IPS-NIHi11 (cell line): ENCODE data around the gene SETD3.

Experiments used
- DNase-seq: peaks from one replicate; pipeline ENCODE4 v3.0.0; 2012; ENCODE audit warnings: mixed read lengths, low spot score

SETD3 gene

DNA sequence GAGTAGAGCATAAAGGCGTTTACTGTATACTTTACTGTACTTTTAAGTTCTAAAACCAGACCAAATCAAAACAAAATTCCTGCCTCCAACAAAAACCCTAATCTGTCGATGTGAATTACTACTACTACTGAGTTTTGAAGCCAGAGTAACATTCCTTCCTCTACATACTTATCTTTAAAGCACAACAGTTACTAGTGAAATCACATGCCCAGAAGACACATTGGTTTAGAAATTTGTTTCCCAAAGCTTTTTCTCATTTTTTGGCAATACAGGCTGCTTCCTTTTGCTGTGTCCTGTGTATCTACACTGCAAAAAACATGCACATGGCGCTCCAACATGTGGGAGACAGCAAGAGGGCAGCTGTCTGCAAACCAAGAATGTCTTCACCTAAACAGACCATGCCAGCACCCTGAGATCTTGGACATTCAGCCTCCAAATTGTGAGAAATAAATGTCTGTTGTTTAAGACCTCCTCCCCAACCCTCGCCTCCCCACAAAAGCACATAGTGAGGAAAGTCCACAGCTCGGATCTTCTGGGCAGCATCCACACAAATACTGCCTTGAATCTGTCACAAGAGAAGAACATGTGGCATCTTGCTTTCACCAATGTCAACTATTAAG lies 21.1 kb downstream of the SETD3 start:
- DNase-seq: no peak

DNA sequence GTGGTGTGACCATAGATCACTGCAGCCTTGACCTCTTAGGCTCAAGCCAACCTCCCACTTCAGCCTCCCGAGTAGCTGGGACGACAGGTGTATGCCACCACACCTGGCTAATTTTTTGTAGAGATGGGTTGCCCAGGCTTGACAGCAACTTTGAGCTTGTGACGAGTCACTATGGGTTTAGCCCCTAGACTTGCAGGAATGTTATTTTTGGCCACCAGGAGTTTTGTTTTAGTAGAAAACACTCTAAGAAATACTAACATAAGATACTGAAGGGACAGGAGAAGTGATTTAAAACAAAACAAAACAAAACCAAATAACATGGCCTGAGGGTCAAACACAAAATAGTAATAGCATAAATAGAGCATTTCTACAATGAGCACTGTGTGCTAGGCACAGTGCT lies 26.4 kb downstream of the SETD3 start:
- no peak for DNase-seq

DNA sequence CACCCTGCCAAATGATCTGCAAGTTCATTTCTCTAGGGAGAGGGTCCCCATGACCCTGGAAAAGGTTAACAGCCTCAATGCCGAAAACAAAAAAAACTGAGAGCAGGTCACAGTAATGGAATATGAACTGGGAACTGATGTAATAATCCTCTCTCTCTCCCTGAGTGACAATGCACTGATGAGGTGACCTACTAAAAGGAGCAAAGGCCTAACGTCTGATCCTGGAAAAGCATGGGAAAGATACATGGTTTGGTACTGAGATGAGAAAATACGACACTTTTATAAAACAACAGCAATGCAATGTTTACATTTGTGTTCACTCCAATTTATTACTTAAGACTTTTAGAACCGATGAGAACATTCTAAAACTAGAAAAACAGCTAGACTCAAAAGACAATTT lies 27.7 kb downstream of the SETD3 start:
- DNase-seq: no peak

DNA sequence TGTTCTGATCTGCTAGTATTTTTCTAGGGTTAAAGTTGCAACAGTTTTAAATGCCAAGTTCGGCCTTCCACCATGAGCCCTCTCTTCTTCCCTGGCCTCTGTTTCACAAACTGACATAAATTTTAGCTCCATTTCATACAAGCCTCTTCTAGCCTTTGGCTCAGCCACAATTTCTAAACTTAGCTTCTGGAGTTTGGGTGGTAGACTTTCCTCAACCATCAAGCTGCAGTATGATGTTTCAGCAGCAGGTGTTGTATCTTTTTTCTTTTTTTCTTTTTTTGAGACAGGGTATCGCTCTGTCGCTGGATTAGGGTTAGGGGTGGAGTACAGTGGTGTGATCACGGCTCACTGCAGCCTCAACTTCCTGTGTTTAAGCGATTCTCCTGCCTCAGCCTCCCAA lies 29.4 kb downstream of the SETD3 start:
- no peak for DNase-seq

DNA sequence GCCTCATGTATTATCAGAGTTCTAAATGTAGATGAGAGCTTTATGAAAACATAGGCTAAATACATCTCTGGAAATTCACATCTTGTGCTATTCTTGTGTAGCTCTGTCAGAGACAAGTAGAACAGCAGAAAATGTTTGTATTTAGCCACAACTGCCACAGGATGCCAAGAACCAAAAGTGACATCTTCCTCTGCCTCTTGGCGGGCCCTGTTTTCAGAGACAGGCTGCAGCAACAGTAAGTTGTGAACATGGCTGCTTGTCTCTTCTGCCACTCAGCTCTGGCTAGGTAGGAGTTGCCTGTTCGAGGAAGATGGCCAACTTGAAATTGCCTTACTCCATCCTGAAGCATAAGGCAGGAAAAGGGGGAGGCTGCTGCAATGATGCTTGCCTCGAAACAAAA lies 30.4 kb downstream of the SETD3 start:
- no peak for DNase-seq

DNA sequence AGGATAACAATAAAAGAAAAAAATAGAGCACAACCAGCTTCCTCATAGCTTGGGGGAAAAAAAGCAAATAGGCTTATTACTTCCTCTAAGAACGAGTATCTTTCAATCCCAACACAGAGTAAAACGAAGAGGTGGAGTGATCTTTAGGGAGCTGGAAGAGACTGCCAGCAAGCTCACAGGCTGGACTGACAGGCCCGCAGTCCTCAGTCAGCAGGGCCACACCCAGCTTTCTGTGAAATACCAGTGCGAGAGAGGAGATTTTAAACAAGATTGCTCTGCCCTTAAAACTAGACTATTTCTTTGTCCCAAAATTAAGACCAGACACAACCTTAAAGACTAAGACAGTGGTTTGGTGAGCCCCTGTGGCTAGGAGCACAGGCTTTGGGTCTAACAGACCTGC lies 32.9 kb downstream of the SETD3 start:
- DNase-seq: no peak

DNA sequence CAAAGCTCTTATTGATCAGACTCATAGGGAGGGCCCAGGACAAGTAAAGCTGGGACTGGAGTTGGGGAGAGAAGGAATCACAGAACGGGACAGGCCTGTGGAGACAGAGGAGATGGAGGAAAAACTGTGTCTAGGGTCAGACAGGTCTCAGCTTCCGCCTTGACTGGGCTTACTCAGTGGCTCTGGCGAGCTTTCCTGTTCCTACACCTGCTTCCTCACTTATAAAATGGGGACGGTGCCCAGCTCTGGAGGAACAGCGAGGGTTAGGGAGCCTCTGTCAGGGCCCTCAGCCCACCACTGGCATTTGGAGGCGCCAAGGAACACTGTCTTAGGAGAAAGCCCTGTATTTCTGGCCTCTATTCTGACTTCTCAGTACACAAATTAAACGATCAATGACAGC lies 34.7 kb downstream of the SETD3 start:
- DNase-seq: no peak

DNA sequence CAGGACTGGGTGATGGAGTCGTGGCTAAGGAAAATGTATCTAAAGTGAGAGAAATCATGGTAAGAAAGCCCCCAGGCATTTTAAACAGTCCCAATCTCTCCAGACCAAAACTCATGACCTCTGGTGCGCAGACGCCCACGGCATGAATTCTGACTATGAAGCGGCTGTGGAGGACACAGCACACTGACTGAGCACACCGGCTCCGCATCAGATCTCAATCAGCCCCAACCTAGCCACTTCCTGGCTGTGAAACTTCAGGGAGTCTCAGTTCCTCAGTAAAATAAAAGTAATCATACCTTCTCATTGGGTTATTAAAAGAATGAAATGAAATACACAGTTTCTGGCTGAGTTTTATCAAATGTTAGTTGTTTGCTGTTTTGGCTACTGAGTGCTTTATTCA lies 38.7 kb downstream of the SETD3 start:
- no peak for DNase-seq

DNA sequence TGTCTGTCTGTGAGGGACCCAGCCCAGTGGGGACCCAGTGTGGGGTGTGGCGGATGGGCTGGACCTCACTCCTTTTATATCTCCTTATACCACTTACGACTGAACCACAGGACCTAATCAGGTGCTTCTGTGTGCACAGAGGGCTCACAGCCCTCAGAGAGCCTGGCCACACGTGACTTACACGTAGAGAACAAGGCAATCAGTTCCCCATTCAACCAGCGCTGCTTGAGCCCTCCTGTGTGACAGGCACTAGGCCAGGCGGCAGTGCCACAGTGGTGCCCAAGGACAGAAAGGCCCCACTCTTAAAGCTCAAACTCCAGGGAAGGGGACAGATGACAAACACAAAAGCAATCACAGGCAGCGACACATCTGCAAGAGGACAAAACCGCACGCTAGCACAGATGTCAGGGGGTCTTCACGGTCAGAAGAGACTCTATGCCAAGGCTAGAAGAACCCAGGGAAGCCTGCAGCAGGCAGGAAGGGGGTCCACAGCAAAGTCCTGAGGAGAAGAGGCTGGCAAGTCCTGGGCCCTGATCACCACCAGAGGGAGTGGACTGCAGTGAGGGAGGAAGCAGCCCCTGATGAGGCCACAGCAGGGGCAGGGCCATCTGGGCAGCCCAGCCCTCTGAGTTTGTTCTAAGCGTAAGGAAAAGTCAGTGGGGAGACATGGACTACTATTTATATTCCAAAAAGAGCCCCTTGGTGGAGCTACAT lies 39.3 kb downstream of the SETD3 start:
- peak; percentile 55 for DNase-seq

DNA sequence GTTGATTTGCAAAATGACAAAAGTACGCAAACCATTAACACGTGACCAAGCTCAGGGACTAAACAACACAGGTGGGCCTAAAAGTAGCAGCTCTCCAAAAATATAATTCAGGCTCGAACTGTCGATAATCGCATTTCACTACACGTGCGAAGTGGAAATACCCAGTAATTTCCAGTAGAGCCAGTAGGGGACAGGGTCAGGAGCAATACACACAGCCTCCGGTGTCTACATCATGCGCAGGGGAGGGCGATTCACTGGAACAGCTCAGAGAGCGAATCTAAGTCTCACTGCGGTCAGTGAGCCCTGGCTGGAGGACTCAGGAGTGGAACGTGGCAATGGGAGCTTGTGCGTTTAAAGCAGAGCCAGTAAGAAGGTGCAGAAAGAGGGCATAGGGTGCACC lies 40.4 kb downstream of the SETD3 start:
- DNase-seq: no peak

DNA sequence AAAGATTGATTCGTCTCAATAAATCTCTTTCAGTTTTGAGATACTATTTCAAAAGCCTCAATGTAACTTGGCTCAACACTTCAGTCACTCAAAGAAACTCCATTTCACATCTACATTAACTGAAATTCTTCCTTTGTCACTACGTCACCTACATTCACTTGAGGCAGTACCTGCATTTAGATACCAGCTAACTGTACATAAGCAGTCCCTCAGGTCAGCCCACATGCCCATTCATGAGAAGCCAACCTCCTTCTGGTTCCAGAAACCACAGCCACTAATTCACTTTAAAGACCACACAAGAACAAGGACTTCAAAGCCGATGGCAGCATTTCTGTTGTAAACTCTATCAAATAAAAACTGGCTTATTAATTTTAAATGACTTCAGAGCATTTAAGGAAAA lies 43.0 kb downstream of the SETD3 start:
- no peak for DNase-seq

DNA sequence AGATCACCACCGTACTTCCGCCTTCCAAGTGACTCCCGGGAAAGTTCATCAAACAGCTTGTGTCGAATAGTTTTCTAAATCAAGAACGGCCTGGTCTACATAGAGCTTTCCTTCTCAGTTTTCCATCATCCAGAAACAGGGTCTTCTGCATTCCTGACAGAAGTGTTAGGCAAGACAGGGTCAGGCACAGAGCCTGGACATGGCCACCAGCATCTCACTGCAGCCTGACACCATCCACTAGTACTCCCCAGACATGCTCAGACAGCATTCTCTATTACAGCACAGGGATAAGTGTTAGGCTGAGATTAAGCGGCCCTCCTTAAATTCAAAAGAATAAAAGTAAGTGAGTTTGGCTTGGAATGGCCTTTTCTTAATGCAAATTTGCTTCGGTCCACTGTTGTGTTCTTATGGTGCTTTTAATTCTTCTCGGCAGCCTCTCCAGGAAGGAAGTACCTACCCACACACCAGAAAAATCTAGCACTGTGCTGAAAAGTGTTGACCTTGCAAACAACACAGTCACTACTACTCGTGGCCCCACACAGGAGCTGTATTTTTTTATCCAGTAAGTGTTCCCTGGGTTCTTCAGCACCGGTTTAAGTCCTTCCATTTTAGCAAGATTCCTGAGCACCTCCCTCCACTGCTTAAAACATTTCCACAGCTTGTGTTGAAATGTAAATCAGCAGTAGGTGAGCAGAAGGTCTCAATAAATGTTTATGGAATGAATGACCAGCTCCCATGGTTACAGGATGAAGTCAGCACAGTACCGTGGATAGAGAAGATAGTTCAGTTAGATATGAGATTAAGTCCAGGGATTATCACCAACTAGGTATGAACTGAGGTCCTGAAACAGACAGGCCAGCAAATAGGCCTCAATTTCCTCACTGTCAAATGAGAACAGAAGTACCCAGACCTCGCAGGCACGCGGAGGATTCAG lies 44.1 kb downstream of the SETD3 start:
- DNase-seq: no peak

DNA sequence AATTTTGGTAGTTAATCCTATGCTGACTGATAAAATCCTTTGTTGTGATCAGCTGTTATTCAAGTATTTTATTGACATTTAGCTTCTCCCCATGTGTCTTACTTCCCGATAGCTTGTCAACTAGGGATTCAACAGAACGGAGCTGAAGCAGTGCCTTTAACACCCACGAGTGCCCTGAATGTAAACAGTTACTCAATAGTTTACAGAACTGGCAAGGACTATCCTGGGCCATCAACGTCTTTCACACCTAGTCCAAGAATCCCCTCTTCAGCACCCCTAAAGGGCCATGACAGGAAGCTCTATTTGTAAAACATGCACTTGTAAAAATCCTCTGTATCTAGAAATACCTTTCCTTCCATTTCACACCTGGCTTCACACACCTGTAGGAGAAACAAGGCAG lies 45.3 kb downstream of the SETD3 start:
- no peak for DNase-seq

DNA sequence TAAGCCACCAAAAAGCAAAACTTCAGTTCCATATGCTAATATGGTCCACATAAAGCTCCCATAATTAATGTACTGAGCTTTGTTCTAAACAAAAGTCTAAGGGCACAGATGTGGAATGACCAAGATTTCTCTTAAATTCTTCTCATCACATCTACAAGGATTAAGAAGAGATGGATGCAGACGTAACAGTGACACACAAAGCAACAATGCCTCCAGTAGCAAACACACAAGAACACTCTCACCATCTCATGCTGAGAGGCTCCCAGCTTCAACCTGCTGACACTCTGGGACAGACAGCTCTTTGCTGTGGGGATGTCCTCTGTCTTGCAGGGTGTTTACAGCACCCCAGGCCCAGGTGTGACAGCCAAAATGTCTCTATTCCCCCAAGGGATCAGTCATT lies 48.2 kb downstream of the SETD3 start:
- DNase-seq: no peak

DNA sequence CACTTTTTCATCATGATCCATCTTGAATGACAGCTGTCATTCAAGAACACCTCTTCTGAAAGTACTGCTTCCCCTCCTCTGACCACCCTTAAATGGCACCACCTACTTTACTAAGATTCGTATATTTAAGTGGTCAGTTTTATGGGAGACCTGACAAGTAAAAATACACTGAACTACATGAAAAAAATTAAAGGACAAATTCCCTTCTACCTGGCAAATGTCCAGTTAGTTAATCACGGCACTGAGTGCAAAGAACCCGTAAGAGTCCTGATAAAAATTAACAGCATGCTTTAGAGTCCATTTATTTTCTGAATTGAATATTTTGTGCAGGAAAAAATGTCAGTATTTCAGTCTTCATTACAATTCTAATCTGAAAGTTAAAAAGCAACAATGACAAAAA lies 48.7 kb downstream of the SETD3 start:
- no peak for DNase-seq

DNA sequence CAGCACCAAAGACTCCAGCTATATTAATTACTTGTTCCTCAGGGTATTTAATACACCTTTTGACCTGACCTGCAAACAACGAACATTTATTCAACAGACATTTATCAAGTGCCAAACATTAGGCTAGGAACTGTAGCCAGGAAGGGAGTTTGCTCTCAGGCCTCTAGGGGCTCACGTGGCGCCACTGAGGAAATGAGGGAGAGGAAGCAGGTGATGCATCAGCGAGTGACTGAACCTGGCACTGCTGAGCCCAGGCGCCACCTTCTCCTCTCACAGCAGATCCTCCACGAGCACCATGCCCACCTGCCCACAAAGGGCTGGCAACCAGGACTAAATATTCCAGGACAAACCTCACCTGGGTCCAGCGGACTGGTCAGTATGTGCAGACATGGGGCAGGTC lies 50.2 kb downstream of the SETD3 start:
- peak; percentile 70 for DNase-seq

DNA sequence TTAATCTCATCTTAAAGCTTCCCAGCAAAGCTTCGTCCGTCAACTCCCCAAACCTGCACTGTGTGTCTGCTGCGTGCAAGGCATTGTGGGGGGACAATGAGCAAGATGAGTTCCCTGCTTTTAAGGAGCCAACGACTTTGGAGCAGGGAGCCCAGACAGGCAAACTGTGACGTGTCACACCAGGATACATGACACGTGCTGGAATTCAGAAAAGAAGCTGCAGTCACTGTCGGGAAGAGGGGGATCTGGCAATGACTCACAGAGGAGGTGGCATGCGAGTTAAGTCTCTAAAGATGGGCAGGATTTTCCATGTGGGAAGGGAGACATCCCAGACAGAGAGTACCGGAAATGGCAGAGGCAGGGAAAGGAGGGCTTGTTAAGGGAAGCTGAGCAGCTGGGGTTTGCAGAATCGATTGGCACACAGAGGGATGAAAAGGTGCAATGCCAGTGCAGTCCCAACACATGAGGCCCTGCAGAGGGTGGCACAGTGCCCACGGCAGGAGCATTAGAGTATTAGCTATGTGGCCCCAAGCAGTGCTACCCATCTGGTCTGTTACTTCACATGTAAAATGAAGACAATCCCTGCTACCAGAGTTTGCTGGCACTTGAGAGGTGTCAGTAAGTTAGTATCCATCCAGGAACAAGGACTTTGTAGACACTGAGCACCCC lies 52.9 kb downstream of the SETD3 start:
- no peak for DNase-seq

DNA sequence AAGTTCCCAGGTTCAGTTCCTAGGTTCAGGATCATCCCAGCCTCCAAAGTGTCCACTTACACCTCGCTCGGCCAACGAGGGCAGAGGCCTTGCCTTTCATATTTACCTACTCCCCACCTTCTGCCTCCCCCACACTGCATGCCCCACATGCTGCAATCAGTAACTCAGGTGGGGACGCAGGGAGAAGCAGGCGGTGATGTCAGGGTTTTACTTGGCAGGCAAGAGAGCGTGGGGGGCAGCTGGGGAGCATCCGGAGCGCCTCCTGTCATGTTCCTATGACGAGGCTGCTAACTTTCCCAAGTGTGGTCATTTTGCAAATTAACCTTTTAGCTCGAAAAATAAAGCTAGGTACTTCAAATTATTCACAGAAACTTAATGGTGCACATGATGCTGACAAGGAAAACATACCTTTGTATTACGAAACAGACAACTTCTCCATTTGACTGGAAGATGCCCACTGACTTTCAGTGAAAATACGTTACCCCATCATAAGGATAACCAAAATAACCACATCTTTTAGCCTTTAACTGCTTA lies 53.8 kb downstream of the SETD3 start:
- DNase-seq: no peak

DNA sequence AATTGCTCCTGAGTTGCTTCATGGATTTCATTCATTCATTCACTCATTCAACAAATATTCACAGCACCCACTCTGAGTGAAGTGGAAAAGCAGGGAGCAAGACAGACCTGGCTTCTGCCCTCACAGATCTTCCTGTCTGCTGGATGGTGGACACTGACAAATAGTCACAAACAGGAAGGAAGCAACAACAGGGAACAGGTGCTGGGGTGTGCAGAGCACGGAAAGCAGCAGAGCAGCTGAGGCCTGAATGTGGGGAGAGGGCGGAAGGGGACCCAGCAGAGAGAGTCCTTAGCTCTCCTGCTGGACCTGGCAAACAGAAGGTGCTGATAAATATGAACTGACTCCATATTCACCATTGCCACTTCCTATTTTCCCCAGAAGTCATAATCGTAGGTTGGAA lies 54.4 kb downstream of the SETD3 start:
- DNase-seq: no peak

DNA sequence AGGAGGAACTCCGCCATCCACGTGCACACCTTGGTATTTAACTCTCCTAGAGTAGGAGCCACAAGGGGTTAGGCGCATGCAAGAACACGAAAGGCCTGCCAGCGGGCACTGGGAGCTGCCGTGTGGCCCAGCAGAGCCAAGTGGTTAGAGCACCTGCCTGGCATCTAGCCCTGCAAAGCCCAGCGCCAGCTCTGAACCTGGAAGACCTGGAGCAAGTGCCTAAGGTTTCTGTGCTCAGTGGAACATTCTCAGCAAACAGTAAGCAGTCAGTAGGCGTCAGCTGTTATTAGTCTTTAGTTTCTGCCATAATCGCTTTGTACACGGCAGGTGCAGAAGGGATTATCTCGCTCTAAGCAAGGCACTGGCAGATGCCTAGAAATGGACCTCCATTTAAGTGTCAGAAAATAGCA lies 55.4 kb downstream of the SETD3 start:
- DNase-seq: no peak

DNA sequence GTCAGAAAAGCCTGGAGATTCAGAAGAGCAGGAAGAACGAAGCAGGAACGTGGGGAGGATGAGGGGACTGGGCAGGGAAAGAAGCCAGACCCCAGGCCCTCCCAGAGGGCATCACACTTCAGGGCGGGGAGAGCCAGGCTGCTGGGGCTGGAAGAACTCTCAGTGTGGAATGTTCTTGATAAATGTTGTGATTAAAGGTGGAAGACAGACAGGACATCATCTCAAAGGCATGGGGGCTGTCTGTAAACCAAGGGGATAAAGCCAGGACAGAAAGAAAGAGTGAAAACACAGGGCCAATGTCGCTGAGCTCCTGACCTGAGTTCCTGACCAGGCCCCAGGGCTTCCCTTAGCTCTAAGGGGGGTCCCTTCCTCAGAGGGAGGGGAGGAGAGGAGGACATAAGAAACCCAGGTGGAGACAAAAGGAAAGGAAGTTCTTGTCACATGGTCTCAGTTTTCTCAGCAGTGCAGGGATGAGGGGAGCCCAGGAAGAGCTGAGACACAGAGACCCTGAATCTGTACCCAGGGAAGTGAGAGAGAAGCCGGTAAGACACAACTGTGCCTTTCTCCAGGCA lies 56.3 kb downstream of the SETD3 start:
- DNase-seq: peak; percentile 39

DNA sequence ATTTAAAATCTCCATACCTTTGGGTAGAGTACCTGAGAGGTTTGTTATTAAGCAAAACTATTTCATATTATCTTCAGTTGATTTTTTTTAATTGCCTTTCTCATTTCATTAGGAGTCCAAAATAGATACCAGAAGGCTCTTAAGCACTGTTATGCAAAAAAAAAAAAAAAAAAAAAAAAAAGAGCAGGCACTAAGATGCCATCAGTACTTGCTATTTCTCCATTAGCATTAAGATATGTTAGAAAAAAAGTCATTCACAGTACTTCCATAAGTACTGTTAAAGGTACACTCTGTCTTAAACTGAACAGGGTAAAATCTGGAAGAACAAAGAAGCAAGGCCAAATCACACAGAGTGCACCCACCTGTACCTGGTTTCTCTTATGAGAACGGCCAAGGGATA lies 57.2 kb downstream of the SETD3 start:
- DNase-seq: no peak
